HG03066 (cell line): ENCODE data around the gene DYNAP.

Source experiments
- ATAC-seq: cut with Tn5 transposase; IDR thresholded peaks from one replicate; pipeline ENCODE4 v1.9.1; 2021; ENCODE audit warnings: low read depth; ENCODE audit not compliant: unreplicated experiment

Gene DYNAP

DNA sequence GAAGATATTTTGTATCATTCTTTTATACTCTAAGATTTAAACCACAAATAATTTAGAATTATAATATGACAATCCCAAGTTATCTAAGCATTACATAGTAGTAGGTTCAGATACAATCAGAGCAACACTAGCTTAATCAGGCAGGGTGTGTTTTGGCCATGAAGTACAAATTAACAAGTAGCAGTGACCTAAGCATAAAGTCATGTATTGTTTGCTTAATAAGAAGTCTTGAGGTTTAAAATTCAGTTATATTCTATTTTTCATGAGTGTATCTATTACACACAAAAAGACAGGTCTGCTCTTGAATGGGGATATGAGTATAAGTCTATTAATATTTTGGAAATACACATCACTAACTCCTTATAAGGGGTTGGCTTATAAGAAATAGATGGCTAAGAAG is 39.9 kb downstream of the DYNAP start:
- ATAC-seq = no peak

DNA sequence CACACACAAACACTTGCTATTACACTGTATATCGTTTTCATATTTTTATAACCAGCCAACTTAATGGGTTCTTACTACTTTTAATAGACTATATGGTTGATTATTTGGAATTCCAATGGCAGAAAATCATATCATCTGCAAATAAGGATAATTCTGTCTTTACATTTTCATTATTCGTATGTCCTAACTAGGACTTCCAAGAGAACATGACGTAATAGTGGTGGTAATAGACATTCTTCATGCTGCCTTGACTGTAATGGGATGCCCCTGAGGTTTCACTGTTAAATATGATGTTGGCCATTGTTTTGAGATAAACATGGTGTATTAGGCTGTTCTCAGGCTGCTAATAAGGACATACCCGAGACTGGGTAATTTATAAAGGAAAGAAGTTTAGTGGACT is 45.2 kb downstream of the DYNAP start:
- ATAC-seq = no peak

DNA sequence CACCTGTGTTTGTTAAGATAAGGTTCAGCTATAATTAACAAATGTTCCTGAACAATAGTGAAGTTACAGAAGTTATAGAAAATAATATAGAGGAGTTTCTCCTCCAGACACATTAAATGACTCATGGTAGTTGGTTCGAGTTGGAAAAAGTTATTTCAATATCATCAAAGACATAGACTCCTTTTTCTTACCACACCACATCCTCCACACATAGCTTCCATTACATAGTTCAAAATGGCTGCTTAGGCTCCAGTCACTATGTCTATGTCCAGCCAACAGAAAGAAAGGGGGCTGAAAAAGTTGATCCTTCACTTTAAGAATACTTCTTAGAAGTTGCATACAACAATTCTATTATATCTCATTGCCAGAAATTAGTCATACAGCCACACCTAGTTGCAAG is 50.7 kb downstream of the DYNAP start:
- ATAC-seq = no peak

DNA sequence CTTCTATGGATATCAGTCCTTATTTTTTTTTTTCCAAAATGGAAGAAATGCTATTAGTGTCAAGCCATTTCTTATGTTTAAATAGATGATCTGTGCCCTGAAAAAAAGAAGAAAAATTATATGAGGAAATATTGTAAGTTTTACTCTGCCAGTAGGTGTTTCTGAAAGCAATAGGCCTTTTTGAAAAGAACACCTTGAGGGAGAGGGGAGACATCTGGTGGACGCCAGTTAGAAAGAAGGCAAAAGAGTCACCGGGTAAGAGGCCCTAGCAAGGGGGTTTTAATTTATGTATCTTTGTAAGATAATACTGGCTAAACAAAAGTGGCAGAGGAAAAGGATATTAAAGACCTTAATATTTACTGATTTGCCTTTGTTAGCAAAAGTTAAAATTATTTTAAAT is 56.1 kb downstream of the DYNAP start:
- ATAC-seq = no peak
